Mesodermal cell (in vitro differentiated cells): ENCODE results near the gene GABPA.
"Not testable (repeated sequence)": the region's sequence is repeated elsewhere in the genome, so short reads cannot be mapped to it uniquely, and the experiment has no call there.

Source experiments
- H3K27ac ChIP-seq: 2 replicates; pipeline ENCODE4 v1.7.0; 2013; ENCODE audit warnings: mild to moderate bottlenecking, low read depth, low read length, moderate library complexity; ENCODE audit not compliant: severe bottlenecking
- H3K36me3 ChIP-seq: 2 replicates; pipeline ENCODE4 v1.7.1; 2013; ENCODE audit warnings: mild to moderate bottlenecking, low read length, moderate library complexity; ENCODE audit not compliant: control insufficient read depth, insufficient read depth
- H3K4me1 ChIP-seq: one replicate; pipeline ENCODE4 v1.7.1; 2013; ENCODE audit warnings: mild to moderate bottlenecking, low read length; ENCODE audit not compliant: insufficient read depth, control insufficient read depth, poor library complexity, severe bottlenecking
- H3K4me3 ChIP-seq: 2 replicates; pipeline ENCODE4 v1.7.0; 2013; ENCODE audit warnings: low read length, control low read depth, mild to moderate bottlenecking; ENCODE audit not compliant: insufficient read depth, poor library complexity, severe bottlenecking; ENCODE audit errors: extremely low read depth
- H3K9me3 ChIP-seq: 2 replicates; pipeline ENCODE4 v1.7.1; 2013; ENCODE audit warnings: mild to moderate bottlenecking, low read length, moderate library complexity; ENCODE audit not compliant: control insufficient read depth
- WGBS, 2 experiments: methylation state at CpG; one replicate each; pipeline ENCODE4 v1.1.5; 2013; ENCODE audit warnings: missing lambda C conversion rate in 2 of 2; ENCODE audit not compliant: insufficient coverage in 2 of 2; 5-methylcytosine and 5-hydroxymethylcytosine counted together

GABPA gene

GRCh38 chr21:25772686-25773085, 37.9 kb downstream of the GABPA start:
- H3K27ac ChIP-seq, result no peak overlapping the region
- no peaks in the 10 kb centered on the region for H3K9me3 ChIP-seq
- WGBS, 2 experiments, result 79 to 100% methylated on average over 1 to 2 of the region's 2 CpGs
- H3K4me1 ChIP-seq, result no peaks in the 10 kb centered on the region
- no peaks in the 10 kb centered on the region for H3K36me3 ChIP-seq
- no peak overlapping the region for H3K4me3 ChIP-seq

DNA sequence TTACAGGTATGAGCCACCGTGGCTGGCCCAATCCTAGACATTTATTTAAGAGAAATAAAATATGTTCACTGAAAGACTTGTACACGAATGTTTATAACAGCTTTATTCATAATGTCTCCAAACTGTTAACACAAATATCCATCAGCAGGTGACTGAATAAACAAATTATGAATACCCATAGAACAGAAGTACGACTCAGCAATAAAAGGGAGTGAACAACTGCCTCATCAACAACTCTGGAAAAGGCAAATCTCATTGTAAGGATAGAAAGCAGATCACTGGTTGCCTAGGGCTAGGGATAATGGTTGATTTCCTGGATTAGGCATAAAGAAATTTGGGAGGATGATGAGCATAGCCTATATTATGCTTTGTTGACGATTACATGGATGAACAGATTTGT, 41.7 kb downstream of the GABPA start:
- H3K4me3 ChIP-seq, result no peak overlapping the region
- no peaks in the 10 kb centered on the region for H3K9me3 ChIP-seq
- H3K27ac ChIP-seq, result no peak overlapping the region
- no peaks in the 10 kb centered on the region for H3K4me1 ChIP-seq
- H3K36me3 ChIP-seq, result no peaks in the 10 kb centered on the region
- WGBS, 2 experiments, result 100% methylated on average over 1 of the region's 4 CpGs

GRCh38 chr21:25778126-25778875, 43.5 kb downstream of the GABPA start:
- not testable (repeated sequence) for H3K4me3 ChIP-seq, H3K36me3 ChIP-seq, H3K27ac ChIP-seq, H3K4me1 ChIP-seq, H3K9me3 ChIP-seq
- 95 to 96% methylated on average over 38 to 49 of the region's 52 CpGs for WGBS, 2 experiments

DNA sequence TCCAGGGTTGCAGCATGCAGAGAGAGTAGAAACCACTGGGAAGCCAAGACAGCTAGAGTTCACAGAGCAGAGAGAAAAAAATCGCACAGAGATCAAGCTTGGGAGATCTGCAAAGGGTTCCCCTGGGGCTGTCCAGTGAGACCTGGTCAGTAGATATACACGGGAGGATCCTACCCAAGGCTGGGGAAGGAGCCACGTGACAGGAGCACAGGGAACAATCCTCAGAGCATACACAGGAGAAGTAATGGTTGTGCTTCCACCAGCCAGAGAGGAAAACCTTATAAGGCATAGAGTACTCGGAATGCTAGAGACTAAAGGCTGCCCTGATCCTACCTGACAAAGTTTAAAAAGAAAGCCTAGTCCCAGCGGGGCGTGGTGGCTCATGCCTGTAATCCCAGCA, 53.9 kb downstream of the GABPA start:
- no peak overlapping the region for H3K4me3 ChIP-seq
- H3K36me3 ChIP-seq, result no peaks in the 10 kb centered on the region
- H3K4me1 ChIP-seq, result no peaks in the 10 kb centered on the region
- no peaks in the 10 kb centered on the region for H3K9me3 ChIP-seq
- H3K27ac ChIP-seq, result no peak overlapping the region
- WGBS, 2 experiments, result 81 to 91% methylated on average over 5 to 6 of the region's 6 CpGs

GRCh38 chr21:25790122-25790877, 55.5 kb downstream of the GABPA start:
- H3K27ac ChIP-seq, result no peak overlapping the region
- no peaks in the 10 kb centered on the region for H3K4me1 ChIP-seq
- 76 to 85% methylated on average over 5 of the region's 7 CpGs for WGBS, 2 experiments

DNA sequence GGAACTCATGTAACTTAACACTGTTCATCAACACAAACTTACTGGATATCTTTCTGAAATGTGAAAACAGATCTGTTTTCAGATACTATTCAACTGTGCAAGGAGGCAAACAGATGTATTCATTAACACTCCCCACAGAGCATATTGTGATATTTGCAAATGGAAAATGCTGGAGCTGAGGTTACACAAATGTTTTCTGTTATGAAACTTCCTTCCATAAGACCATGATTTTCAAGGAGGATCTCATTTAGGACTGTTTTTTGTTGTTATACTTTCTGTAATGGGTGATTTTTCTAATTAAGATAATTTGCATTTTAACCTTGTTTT, 56.1 kb downstream of the GABPA start:
- Histone ChIP-seq H3K4me1 (no peaks in the 10 kb centered on the region), H3K9me3 (no peaks in the 10 kb centered on the region), H3K36me3 (no peaks in the 10 kb centered on the region), H3K4me3 (no peak overlapping the region), H3K27ac (no peak overlapping the region)

More at GRCh38 chr21:25790122-25790877, 55.5 kb downstream of the GABPA start:
- H3K36me3 ChIP-seq, result no peaks in the 10 kb centered on the region
- no peak overlapping the region for H3K4me3 ChIP-seq
- H3K9me3 ChIP-seq, result no peaks in the 10 kb centered on the region

GRCh38 chr21:25791319-25791718, 56.5 kb downstream of the GABPA start:
- 92 to 93% methylated on average over 1 of the region's 1 CpG for WGBS, 2 experiments
- no peak overlapping the region for H3K4me3 ChIP-seq
- no peaks in the 10 kb centered on the region for H3K36me3 ChIP-seq
- H3K27ac ChIP-seq, result no peak overlapping the region
- no peaks in the 10 kb centered on the region for H3K4me1 ChIP-seq
- no peaks in the 10 kb centered on the region for H3K9me3 ChIP-seq

- no peak overlapping the region for H3K27ac ChIP-seq
- no peaks in the 10 kb centered on the region for H3K4me1 ChIP-seq
- H3K36me3 ChIP-seq, result no peaks in the 10 kb centered on the region
- H3K4me3 ChIP-seq, result no peak overlapping the region
- WGBS, 2 experiments, result 29 to 35% methylated on average over 16 to 17 of the region's 20 CpGs
- H3K9me3 ChIP-seq, result no peaks in the 10 kb centered on the region
Observed at GRCh38 chr21:25801217-25802014, 66.6 kb downstream of the GABPA start.

DNA sequence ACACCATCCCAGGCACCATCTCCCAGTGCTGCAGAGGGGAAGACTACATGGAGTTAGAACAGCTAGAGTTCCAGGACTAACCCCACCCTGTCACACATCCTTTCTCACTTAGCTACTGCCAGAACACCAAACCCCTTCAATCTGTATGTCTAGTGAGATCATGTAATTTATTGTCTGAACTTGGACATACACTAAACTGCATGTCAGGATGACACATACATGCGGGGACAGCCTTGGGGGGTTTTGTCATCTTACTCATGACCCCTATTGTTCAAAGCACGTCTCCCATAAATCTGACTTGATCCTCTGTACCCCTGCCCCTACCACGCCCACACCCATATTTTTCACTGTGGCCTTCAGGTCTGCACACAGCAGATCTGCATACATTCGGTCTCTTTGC, 71.3 kb downstream of the GABPA start:
- H3K4me3 ChIP-seq, result no peak overlapping the region
- no peak overlapping the region for H3K27ac ChIP-seq
- H3K9me3 ChIP-seq, result no peaks in the 10 kb centered on the region
- no peaks in the 10 kb centered on the region for H3K4me1 ChIP-seq
- no peaks in the 10 kb centered on the region for H3K36me3 ChIP-seq
- WGBS, 2 experiments, result 81 to 86% methylated on average over 4 of the region's 4 CpGs

DNA sequence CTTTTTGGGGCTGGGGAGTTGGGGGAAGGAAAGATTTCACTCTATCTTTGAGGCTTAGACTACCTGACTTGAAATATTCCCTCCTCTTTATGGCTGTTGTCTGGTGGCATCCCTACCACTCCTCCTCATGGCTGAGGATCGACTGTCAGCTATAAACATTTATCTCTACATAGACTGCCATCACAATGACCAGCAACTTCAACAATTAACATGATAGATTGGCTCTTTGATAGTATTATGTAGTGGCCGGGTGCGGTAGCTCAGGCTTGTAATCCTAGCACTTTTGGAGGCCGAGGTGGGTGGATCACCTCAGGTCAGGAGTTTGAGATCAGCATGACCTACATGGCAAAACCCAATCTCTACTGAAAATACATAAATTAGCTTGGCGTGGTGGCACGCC, 72.4 kb downstream of the GABPA start:
- H3K4me3 ChIP-seq, result no peak overlapping the region
- H3K27ac ChIP-seq, result no peak overlapping the region
- 83 to 94% methylated on average over 3 to 4 of the region's 6 CpGs for WGBS, 2 experiments
- no peaks in the 10 kb centered on the region for H3K36me3 ChIP-seq
- H3K4me1 ChIP-seq, result no peaks in the 10 kb centered on the region
- H3K9me3 ChIP-seq, result no peaks in the 10 kb centered on the region

GRCh38 chr21:25809013-25809412, 74.2 kb downstream of the GABPA start:
- H3K4me3 ChIP-seq, result no peak overlapping the region
- no peak overlapping the region for H3K27ac ChIP-seq
- no peaks in the 10 kb centered on the region for H3K36me3 ChIP-seq
- no peaks in the 10 kb centered on the region for H3K4me1 ChIP-seq
- no peaks in the 10 kb centered on the region for H3K9me3 ChIP-seq
